Neutrophil (primary cell): ENCODE measurements around the gene SH3BP2.

Experiments used
- H3K27ac ChIP-seq: fragments of 200-600 bp; sonication (generic); 2 replicates; pipeline ENCODE4 v1.5.1; 2016; ENCODE audit warnings: mild to moderate bottlenecking, moderate library complexity
- H3K27me3 ChIP-seq: fragments of 200-600 bp; sonication (generic); 2 replicates; pipeline ENCODE4 v1.6.0; 2016; ENCODE audit warnings: mild to moderate bottlenecking
- H3K36me3 ChIP-seq: fragments of 200-600 bp; sonication (generic); 2 replicates; pipeline ENCODE4 v1.5.1; 2017
- H3K4me1 ChIP-seq, 2 experiments: fragments of 200-600 bp in 1 of 2; sonication (generic) in 1 of 2; 1 replicate in 1 of 2; 2 replicates in 1 of 2; pipeline versions ENCODE4 v1.5.1 to v1.6.1; 2013 to 2016; ENCODE audit warnings: low read depth in 1 of 2, low read length in 1 of 2, mild to moderate bottlenecking in 1 of 2, moderate library complexity in 1 of 2; ENCODE audit not compliant: control insufficient read depth in 1 of 2, insufficient read depth in 1 of 2
- H3K4me3 ChIP-seq, 2 experiments: fragments of 200-600 bp in 1 of 2; sonication (generic) in 1 of 2; 1 replicate in 1 of 2; 2 replicates in 1 of 2; pipeline ENCODE4 v1.5.1; 2013 to 2016; ENCODE audit warnings: low read depth in 1 of 2, low read length in 1 of 2, mild to moderate bottlenecking in 1 of 2, moderate library complexity in 1 of 2
- H3K9me3 ChIP-seq: fragments of 200-600 bp; sonication (generic); 2 replicates; pipeline ENCODE4 v1.5.1; 2016
- TF ChIP-seq, protein P1 (sequence below): fragments of 200-600 bp; sonication (generic); IDR thresholded peaks from 2 replicates; pipeline ENCODE4 v1.5.1; 2016; ENCODE audit warnings: antibody characterized with exemption

The SH3BP2 gene

DNA sequence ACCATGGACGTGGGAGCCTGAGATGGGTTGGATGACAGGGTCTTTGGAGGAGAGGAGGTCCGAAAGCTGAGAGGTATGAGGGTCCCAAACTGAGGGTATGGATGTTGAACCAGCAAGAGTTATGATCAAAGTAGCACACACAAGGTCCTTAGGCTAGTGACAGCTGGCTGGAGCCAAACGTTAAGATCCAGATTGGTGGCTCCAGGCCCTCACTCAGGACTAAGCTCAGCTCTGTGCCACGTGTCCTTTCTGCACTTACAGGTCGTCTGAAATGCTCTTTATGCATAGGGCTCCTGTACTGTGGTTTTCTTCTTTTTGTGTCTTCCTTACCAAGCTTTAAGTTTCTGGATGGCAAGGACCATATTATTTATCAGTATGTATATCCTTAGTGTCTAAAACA is 86.1 kb downstream of the SH3BP2 start:
- no peaks in the 10 kb centered on the region for H3K27me3 ChIP-seq
- TF ChIP-seq, protein P1, sequence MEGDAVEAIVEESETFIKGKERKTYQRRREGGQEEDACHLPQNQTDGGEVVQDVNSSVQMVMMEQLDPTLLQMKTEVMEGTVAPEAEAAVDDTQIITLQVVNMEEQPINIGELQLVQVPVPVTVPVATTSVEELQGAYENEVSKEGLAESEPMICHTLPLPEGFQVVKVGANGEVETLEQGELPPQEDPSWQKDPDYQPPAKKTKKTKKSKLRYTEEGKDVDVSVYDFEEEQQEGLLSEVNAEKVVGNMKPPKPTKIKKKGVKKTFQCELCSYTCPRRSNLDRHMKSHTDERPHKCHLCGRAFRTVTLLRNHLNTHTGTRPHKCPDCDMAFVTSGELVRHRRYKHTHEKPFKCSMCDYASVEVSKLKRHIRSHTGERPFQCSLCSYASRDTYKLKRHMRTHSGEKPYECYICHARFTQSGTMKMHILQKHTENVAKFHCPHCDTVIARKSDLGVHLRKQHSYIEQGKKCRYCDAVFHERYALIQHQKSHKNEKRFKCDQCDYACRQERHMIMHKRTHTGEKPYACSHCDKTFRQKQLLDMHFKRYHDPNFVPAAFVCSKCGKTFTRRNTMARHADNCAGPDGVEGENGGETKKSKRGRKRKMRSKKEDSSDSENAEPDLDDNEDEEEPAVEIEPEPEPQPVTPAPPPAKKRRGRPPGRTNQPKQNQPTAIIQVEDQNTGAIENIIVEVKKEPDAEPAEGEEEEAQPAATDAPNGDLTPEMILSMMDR, result no peak
- peak overlapping the region; percentile 24 for H3K27ac ChIP-seq
- no peaks in the 10 kb centered on the region for H3K9me3 ChIP-seq
- no peaks in the 10 kb centered on the region for H3K4me1 ChIP-seq
- peaks cover 67% of the 10 kb centered on the region for H3K36me3 ChIP-seq
- no peak overlapping the region for H3K4me3 ChIP-seq

- no peak overlapping the region for H3K4me3 ChIP-seq
- TF ChIP-seq, protein P1, result no peak
- H3K9me3 ChIP-seq, result no peaks in the 10 kb centered on the region
- H3K36me3 ChIP-seq, result peaks cover 82% of the 10 kb centered on the region
- no peak overlapping the region for H3K27ac ChIP-seq
- H3K27me3 ChIP-seq, result no peaks in the 10 kb centered on the region
- H3K4me1 ChIP-seq, result no peaks in the 10 kb centered on the region
Observed at GRCh38 chr4:2881431-2881830, 88.5 kb downstream of the SH3BP2 start.

DNA sequence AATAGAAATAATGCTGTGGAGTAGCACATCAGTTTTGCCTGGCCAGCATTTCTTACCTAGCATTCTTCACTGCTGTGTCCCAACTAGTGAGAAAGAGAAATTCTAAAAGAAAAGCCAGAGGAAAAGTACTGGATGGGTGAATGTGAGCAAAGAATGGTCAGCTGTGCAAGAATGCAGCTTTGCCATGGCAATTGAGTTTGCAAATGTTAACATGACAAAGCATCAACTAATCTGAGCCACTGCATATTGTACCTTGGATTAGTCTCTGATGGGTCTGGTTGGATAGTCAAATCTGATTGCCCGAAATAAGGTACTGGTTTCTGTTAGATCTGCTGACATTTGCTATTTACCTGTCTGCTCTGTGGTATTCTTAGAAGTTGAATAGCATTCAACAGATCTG is 89.5 kb downstream of the SH3BP2 start:
- no peaks in the 10 kb centered on the region for H3K27me3 ChIP-seq
- H3K27ac ChIP-seq, result no peak overlapping the region
- H3K4me1 ChIP-seq, result no peaks in the 10 kb centered on the region
- TF ChIP-seq, protein P1, result no peak
- H3K4me3 ChIP-seq, result no peak overlapping the region
- no peaks in the 10 kb centered on the region for H3K9me3 ChIP-seq
- peaks cover 81% of the 10 kb centered on the region for H3K36me3 ChIP-seq

DNA sequence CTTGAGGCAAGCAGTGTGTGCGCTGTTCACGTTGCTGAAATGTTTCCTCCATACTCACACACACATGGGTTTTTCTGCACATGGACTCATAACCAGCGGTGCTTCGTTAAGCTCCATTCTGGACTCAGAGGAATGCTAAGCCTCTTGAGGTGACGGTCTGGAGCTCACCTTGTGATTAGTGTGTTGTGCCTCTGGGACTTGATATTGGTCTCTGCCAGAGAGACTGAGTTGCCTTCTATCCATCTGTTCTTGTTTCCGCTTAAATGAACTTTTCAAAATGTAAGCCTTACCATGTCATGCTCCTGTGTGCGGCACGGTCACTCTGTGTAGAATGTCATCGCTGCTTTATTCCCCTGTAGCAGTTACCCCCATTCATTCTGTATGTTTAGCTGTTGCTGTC is 93.3 kb downstream of the SH3BP2 start:
- Histone ChIP-seq H3K4me3 (no peak overlapping the region), H3K9me3 (no peaks in the 10 kb centered on the region), H3K27me3 (no peaks in the 10 kb centered on the region), H3K4me1 (no peaks in the 10 kb centered on the region), H3K36me3 (peaks cover 66% of the 10 kb centered on the region), H3K27ac (no peak overlapping the region)
- TF ChIP-seq, protein P1, result no peak

GRCh38 chr4:2886622-2887021 is 93.7 kb downstream of the SH3BP2 start:
- no peaks in the 10 kb centered on the region for H3K9me3 ChIP-seq
- H3K27ac ChIP-seq, result no peak overlapping the region
- H3K36me3 ChIP-seq, result peaks cover 64% of the 10 kb centered on the region
- H3K27me3 ChIP-seq, result no peaks in the 10 kb centered on the region
- no peak overlapping the region for H3K4me3 ChIP-seq
- no peaks in the 10 kb centered on the region for H3K4me1 ChIP-seq
- TF ChIP-seq, protein P1, result no peak

GRCh38 chr4:2887343-2887742 is 94.5 kb downstream of the SH3BP2 start:
- TF ChIP-seq, protein P1, result no peak
- H3K36me3 ChIP-seq, result peaks cover 62% of the 10 kb centered on the region

More at GRCh38 chr4:2887343-2887742, 94.5 kb downstream of the SH3BP2 start:
- no peak overlapping the region for H3K27ac ChIP-seq
- no peak overlapping the region for H3K4me3 ChIP-seq
- H3K4me1 ChIP-seq, result no peaks in the 10 kb centered on the region
- no peaks in the 10 kb centered on the region for H3K27me3 ChIP-seq
- no peaks in the 10 kb centered on the region for H3K9me3 ChIP-seq
